Mesodermal cell (in vitro differentiated cells): Measurements from ENCODE around the gene SERPINA10. TPM values are rescaled to one million over a fixed set of nuclear protein-coding genes. Genes with fewer than 3 reads are reported as not detected.

Experiments used
- H3K27ac ChIP-seq: 2 replicates; pipeline ENCODE4 v1.7.0; 2013; ENCODE audit warnings: mild to moderate bottlenecking, low read depth, low read length, moderate library complexity; ENCODE audit not compliant: severe bottlenecking
- H3K36me3 ChIP-seq: 2 replicates; pipeline ENCODE4 v1.7.1; 2013; ENCODE audit warnings: mild to moderate bottlenecking, low read length, moderate library complexity; ENCODE audit not compliant: control insufficient read depth, insufficient read depth
- H3K4me1 ChIP-seq: one replicate; pipeline ENCODE4 v1.7.1; 2013; ENCODE audit warnings: mild to moderate bottlenecking, low read length; ENCODE audit not compliant: insufficient read depth, control insufficient read depth, poor library complexity, severe bottlenecking
- H3K4me3 ChIP-seq: 2 replicates; pipeline ENCODE4 v1.7.0; 2013; ENCODE audit warnings: low read length, control low read depth, mild to moderate bottlenecking; ENCODE audit not compliant: insufficient read depth, poor library complexity, severe bottlenecking; ENCODE audit errors: extremely low read depth
- H3K9me3 ChIP-seq: 2 replicates; pipeline ENCODE4 v1.7.1; 2013; ENCODE audit warnings: mild to moderate bottlenecking, low read length, moderate library complexity; ENCODE audit not compliant: control insufficient read depth
- WGBS, 2 experiments: methylation state at CpG; one replicate each; pipeline ENCODE4 v1.1.5; 2013; ENCODE audit warnings: missing lambda C conversion rate in 2 of 2; ENCODE audit not compliant: insufficient coverage in 2 of 2; 5-methylcytosine and 5-hydroxymethylcytosine counted together
- polyA plus RNA-seq, 2 experiments: library from polyadenylated mRNA; stranded (reverse); fragments of 50-300 nt; gene quantifications; one replicate each; pipeline ENCODE4 v1.2.3, GENCODE V29; 2013

SERPINA10 gene, protein sequence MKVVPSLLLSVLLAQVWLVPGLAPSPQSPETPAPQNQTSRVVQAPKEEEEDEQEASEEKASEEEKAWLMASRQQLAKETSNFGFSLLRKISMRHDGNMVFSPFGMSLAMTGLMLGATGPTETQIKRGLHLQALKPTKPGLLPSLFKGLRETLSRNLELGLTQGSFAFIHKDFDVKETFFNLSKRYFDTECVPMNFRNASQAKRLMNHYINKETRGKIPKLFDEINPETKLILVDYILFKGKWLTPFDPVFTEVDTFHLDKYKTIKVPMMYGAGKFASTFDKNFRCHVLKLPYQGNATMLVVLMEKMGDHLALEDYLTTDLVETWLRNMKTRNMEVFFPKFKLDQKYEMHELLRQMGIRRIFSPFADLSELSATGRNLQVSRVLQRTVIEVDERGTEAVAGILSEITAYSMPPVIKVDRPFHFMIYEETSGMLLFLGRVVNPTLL
- not detected for polyA plus RNA-seq (2013, experiment 1 of 2)
- polyA plus RNA-seq (2013, experiment 2 of 2), result not detected

DNA sequence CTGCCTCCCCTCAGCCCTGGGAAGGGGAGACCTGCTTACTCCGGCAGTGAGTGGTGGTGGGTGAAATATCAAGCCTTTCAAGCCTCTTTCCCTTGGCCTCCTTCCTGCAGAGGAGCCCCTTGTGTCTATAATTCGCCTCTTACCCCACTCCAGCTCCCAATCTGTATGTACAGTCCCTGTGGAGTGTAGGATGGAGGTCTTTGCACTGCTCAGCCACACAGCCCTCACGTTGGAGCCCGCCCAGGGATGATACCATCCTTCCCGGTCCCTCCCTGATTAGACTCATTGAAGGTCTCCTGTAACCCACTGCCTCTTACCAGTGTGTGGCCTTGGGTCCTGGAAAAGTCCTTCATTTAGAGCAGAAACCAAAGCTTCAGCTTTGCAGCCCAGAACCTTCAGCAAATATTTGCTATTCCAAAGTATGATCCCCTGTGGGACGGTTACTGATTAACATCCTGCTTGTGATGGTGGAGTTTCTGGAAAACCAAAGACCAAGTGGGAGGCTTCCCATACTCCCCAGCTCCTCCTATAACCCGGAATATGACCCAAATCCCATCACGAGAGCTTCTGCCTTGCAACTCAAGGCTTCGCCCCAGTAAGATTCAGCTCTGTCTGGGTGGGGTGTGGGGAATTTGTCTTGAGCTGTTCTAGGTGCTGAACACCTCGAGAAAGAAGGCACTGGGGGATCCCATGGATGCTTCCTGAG, at the start of gene SERPINA10:
Gene SERPINA10, minus strand, starts transcription at position 397 of the 706 bp plus-strand sequence. CDS start 2,675 bp downstream, outside the sequence.
- WGBS, 2 experiments, result 93 to 94% methylated on average over 2 to 4 of the region's 10 CpGs
- Histone ChIP-seq H3K9me3 (no peaks in the 10 kb centered on the region), H3K27ac (no peak within 1 kb of the TSS), H3K4me3 (no peak within 1 kb of the TSS), H3K36me3 (no peaks in the 10 kb centered on the region), H3K4me1 (no peaks in the 10 kb centered on the region)

DNA sequence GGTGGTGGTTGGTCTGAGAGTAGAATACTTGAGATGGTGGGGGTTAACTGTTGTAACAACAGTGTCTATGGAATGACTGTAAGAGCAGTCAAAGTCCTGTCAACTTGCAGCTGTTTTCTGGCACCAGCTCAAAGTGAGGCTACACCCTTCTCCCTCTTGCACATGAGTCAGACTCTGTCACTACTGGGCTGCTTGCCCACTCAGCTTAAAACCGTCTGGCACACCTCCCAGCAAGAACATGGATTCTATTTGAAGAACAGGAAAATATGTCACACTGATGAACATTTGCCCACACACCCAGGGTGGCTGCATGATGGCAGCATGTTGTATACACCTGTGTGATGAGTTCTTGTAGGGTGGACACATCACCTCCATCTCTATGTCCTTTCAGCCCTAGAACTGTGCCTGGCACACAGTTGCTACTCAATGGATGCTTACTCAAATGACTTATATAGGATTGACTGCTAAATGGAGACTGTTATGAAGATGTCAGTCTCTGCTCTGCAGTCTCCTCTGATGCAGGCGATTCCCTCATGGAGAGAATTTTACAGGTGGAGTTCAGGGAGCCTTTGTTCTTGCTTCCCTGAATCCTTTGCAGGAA, 49.4 kb upstream of the SERPINA10 start:
- peaks cover 6% of the 10 kb centered on the region for H3K4me1 ChIP-seq
- no peak overlapping the region for H3K4me3 ChIP-seq
- no peaks in the 10 kb centered on the region for H3K9me3 ChIP-seq
- H3K36me3 ChIP-seq, result no peaks in the 10 kb centered on the region
- no peak overlapping the region for H3K27ac ChIP-seq
- WGBS, 2 experiments, result 88 to 89% methylated on average over 1 of the region's 2 CpGs

DNA sequence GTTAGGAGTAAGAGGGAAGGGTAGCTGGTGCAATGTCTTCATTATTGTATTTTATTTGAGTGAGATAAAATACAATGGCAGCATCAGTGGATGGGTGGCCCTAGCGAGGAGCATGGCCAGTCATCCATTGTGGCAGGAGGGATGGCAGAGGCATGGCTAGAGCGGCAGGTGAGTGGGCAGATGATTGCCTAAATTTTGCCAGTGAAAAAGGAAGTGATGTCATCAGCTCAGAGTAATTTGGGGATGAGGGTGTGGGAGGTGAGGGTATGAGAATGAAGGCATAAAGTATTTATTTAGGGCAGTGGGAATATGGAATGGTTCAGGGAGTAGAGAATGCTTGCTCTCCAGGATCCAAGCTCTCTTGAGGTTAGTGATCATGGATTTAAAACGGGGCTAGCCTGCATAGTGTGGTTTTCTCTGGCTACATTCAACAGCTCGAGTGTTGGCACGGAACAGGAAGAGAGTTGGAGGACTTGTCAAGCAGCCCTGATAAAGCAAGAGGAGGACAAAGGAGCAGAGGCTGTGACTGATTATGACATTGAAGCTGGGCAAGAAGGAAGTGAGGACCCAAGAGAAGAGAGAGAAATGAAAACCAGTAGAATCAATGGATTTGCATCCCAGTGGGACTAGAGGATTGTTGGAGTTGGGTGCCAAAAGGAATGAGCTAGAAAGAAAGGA, 48.7 kb upstream of the SERPINA10 start:
- no peaks in the 10 kb centered on the region for H3K9me3 ChIP-seq
- 80 to 93% methylated on average over 4 to 5 of the region's 5 CpGs for WGBS, 2 experiments
- no peak overlapping the region for H3K4me3 ChIP-seq
- H3K36me3 ChIP-seq, result no peaks in the 10 kb centered on the region
- H3K27ac ChIP-seq, result no peak overlapping the region
- peaks cover 6% of the 10 kb centered on the region for H3K4me1 ChIP-seq

DNA sequence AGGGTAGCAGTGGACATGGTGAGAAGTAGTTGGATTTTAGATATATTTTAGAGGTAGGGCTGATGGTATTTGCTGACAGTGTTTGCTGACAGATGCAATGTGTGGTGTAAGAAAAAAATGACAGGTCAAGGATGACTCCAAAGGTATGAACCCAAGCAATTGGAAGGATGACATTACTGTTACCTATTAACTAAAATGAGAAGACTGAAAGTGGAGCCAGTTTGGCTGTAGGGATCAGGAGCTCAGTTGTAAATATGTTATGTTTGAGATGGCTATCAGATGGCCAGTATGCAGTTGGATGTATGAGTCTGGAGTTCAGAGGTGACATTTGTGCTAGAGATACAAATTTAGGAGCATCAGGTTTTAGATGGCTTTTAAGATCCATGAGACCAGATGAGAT, 47.5 kb upstream of the SERPINA10 start:
- Histone ChIP-seq H3K36me3 (no peaks in the 10 kb centered on the region), H3K4me3 (no peak overlapping the region), H3K4me1 (peaks cover 2% of the 10 kb centered on the region), H3K27ac (no peak overlapping the region), H3K9me3 (no peaks in the 10 kb centered on the region)

- Histone ChIP-seq H3K4me3 (no peak overlapping the region), H3K36me3 (no peaks in the 10 kb centered on the region), H3K9me3 (no peaks in the 10 kb centered on the region), H3K4me1 (no peaks in the 10 kb centered on the region), H3K27ac (no peak overlapping the region)
- WGBS, 2 experiments, result 100% methylated on average over 1 of the region's 2 CpGs; no CpG with 5 or more reads in 1 of the 2 experiments
These were observed 45.0 kb upstream of the SERPINA10 start for GRCh38 chr14:94338023-94338422.

- 82 to 93% methylated on average over 4 to 6 of the region's 6 CpGs for WGBS, 2 experiments
- Histone ChIP-seq H3K4me3 (no peak overlapping the region), H3K9me3 (no peaks in the 10 kb centered on the region), H3K4me1 (no peaks in the 10 kb centered on the region), H3K36me3 (no peaks in the 10 kb centered on the region), H3K27ac (no peak overlapping the region)
These were observed 44.2 kb upstream of the SERPINA10 start for GRCh38 chr14:94337274-94337673.

DNA sequence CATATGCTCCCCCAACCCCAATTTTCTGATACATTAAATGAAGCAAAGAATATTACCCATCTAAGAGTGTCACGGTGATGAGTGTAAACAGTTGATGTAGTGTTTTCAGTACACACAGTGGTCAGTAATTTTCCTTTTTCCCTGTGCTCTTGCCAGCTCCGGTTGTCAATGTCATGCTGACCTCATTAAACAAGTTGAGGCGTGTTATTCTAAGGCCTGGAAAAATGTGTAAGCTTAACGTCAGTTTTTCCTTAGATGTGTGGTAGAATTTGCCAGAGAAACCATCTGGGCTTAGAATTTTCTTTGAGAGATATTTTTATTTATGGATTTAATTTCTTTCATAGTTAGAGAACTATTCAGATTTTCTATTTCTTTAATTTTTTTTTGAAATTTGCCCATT, 41.8 kb upstream of the SERPINA10 start:
- 79 to 81% methylated on average over 3 to 4 of the region's 4 CpGs for WGBS, 2 experiments
- no peak overlapping the region for H3K4me3 ChIP-seq
- no peaks in the 10 kb centered on the region for H3K36me3 ChIP-seq
- no peaks in the 10 kb centered on the region for H3K9me3 ChIP-seq
- H3K27ac ChIP-seq, result no peak overlapping the region
- no peaks in the 10 kb centered on the region for H3K4me1 ChIP-seq

DNA sequence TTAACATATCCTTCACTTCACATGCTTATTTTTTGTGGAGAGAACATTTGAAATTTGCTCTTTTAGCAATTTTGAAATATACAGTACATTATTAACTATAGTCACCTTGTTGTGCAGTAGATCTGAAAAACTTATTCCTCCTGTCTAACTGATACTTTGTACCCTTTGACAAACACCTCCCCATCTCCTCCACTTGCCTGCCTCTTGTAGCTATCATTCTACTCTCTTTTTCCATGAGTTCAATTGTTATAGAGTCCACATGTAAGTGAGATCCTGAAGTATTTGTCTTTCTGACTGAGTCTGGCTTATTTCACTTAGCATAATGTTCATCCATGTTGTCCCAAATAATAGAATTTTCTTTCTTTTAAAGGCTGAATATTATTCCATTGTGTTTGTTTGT, 39.5 kb upstream of the SERPINA10 start:
- H3K4me1 ChIP-seq, result no peaks in the 10 kb centered on the region
- no peaks in the 10 kb centered on the region for H3K36me3 ChIP-seq
- H3K9me3 ChIP-seq, result no peaks in the 10 kb centered on the region
- no peak overlapping the region for H3K27ac ChIP-seq
- no peak overlapping the region for H3K4me3 ChIP-seq

GRCh38 chr14:94332063-94332583, 39.1 kb upstream of the SERPINA10 start:
- Histone ChIP-seq H3K4me1 (no peaks in the 10 kb centered on the region), H3K36me3 (no peaks in the 10 kb centered on the region), H3K27ac (no peak overlapping the region), H3K4me3 (no peak overlapping the region), H3K9me3 (no peaks in the 10 kb centered on the region)
- WGBS, 2 experiments, result 84 to 85% methylated on average over 5 of the region's 7 CpGs

DNA sequence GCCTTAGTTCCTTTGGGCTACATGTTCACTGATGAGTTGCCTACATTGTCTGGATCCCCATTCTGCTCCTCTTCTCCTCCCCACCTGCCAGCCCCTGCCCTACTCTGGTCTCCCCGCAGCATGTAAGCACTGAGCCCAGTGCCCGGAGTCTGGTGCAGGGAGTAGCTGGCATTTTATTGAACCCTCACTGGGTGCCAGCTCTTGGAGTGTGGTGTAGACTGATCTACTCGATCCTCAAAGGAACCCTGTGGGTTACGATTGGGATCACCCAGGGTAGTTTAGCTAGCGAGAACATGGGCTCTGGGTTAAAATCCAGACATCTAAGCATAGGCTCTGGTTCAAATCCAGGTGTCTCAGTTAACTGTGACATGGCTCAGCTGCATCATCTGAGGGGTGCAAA, 38.4 kb upstream of the SERPINA10 start:
- no peak overlapping the region for H3K4me3 ChIP-seq
- H3K27ac ChIP-seq, result no peak overlapping the region
- no peaks in the 10 kb centered on the region for H3K36me3 ChIP-seq
- WGBS, 2 experiments, result 89 to 100% methylated on average over 2 to 4 of the region's 5 CpGs
- no peaks in the 10 kb centered on the region for H3K9me3 ChIP-seq
- H3K4me1 ChIP-seq, result no peaks in the 10 kb centered on the region
